Measurements from ENCODE around the gene OAF. TPM values are rescaled to one million over a fixed set of nuclear protein-coding genes. Genes with fewer than 3 reads are reported as not detected.

The OAF gene
- total and polyA plus RNA-seq, 2 donors (not counting 1 experiment from before 2014, with no cell fraction given) = 1.3 to 1.9 TPM

- Histone ChIP-seq H3K9ac (ENCODE audit: low read length) (no peak overlapping the region), H3K36me3 (replicated peaks in 1 of 2; ENCODE audit: control extremely low read depth in 1 of 2, control insufficient read depth in 1 of 2, extremely low read depth in 1 of 2, insufficient read depth in 2 of 2, low read length in 1 of 2) (no peaks in the 10 kb centered on the region), H3K79me2 (ENCODE audit: control insufficient read depth, insufficient read depth, low read length) (no peaks in the 10 kb centered on the region), H3K9me3 (ENCODE audit: control extremely low read depth in 1 of 3, control insufficient read depth in 2 of 3, insufficient read depth in 1 of 3, low read length in 2 of 3) (no peaks in the 10 kb centered on the region), H3K27ac (ENCODE audit: low read length in 2 of 2) (no peak overlapping the region), H4K20me1 (ENCODE audit: control insufficient read depth, insufficient read depth, low read length, poor library complexity, severe bottlenecking) (no peaks in the 10 kb centered on the region), H3K4me3 (ENCODE audit: control extremely low read depth in 1 of 5, extremely low read depth in 1 of 5, insufficient read depth in 1 of 5, low read depth in 2 of 5, low read length in 4 of 5) (no peak overlapping the region), H3K4me1 (ENCODE audit: control insufficient read depth in 2 of 2, insufficient read depth in 2 of 2, low read length in 2 of 2) (no peaks in the 10 kb centered on the region), H2AFZ (ENCODE audit: insufficient read depth, low read depth, low read length, poor library complexity, severe bottlenecking) (no peak overlapping the region), H3K27me3 (replicated peaks in 1 of 4; ENCODE audit: control extremely low read depth in 1 of 4, control insufficient read depth in 3 of 4, insufficient read depth in 4 of 4, low read length in 3 of 4) (peaks cover 0 to 3% (median under 1%) of the 10 kb centered on the region in 4 experiments), H3K4me2 (replicated peaks; ENCODE audit: low read depth, low read length, poor library complexity, severe bottlenecking) (no peak overlapping the region)
- Mint-ChIP-seq H3K27ac (no peak overlapping the region), H3K4me3 (no peak overlapping the region), H3K27me3 (peaks cover 45% of the 10 kb centered on the region), H3K4me1 (no peaks in the 10 kb centered on the region), H3K9me3 (ENCODE audit: insufficient read depth) (no peaks in the 10 kb centered on the region)
- TF ChIP-seq, protein P1, sequence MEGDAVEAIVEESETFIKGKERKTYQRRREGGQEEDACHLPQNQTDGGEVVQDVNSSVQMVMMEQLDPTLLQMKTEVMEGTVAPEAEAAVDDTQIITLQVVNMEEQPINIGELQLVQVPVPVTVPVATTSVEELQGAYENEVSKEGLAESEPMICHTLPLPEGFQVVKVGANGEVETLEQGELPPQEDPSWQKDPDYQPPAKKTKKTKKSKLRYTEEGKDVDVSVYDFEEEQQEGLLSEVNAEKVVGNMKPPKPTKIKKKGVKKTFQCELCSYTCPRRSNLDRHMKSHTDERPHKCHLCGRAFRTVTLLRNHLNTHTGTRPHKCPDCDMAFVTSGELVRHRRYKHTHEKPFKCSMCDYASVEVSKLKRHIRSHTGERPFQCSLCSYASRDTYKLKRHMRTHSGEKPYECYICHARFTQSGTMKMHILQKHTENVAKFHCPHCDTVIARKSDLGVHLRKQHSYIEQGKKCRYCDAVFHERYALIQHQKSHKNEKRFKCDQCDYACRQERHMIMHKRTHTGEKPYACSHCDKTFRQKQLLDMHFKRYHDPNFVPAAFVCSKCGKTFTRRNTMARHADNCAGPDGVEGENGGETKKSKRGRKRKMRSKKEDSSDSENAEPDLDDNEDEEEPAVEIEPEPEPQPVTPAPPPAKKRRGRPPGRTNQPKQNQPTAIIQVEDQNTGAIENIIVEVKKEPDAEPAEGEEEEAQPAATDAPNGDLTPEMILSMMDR (IDR thresholded peaks at IDR 0.05) = no peak
- no peak for TF ChIP-seq EZH2 (IDR thresholded peaks at IDR 0.05; ENCODE audit: borderline replicate concordance, insufficient read depth, low read depth, low read length, poor library complexity, severe bottlenecking)
- POLR2A ChIA-PET = interaction anchor here (0.6 kb wide), 1 partner anchor 597 kb away, joined by 3 read pairs; no protein-coding TSS in a partner anchor
- DNase-seq (no peak), ATAC-seq (ENCODE audit: low read depth) (no peak)
- intact Hi-C loops (cut with micrococcal nuclease) = no loop called here
- 95% methylated on average over 4 of the region's 4 CpGs for WGBS (ENCODE audit: insufficient coverage)
- CTCF ChIA-PET = no interaction called here
Observed at GRCh38 chr11:120203626-120204025, 7.2 kb upstream of the OAF start.

DNA sequence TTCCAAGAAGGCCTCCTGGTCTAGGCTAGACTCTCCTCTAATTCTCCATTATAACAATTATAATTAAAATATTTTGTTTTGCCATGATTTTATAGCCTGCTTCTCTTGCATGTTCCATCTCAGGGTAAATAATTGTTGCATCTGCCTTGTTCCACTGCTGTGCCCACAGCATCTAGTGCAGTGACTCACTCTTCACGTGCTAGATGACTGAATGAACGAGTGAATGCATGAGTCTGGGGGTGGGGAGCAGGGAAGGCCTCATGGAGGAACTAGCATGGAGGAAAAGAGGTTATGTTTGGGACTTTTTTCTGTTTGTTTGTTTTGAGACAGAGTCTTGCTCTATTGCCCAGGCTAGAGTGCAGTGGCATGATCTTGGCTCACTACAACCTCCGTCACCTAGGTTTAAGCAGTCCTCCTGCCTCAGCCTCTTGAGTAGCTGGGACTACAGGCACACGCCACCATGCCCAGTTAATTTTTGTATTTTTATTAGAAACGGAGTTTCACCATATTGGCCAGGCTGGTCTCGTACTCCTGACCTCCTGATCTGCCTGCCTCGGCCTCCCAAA lies 5.2 kb upstream of the OAF start:
- H3K4me2 ChIP-seq (replicated peaks; ENCODE audit: low read depth, low read length, poor library complexity, severe bottlenecking) = no peak overlapping the region
- no peaks in the 10 kb centered on the region for H3K79me2 ChIP-seq (ENCODE audit: control insufficient read depth, insufficient read depth, low read length)
- H3K9ac ChIP-seq (ENCODE audit: low read length) = no peak overlapping the region
- H3K9me3 Mint-ChIP-seq (ENCODE audit: insufficient read depth) = no peaks in the 10 kb centered on the region
- H3K36me3 ChIP-seq (replicated peaks in 1 of 2; ENCODE audit: control extremely low read depth in 1 of 2, control insufficient read depth in 1 of 2, extremely low read depth in 1 of 2, insufficient read depth in 2 of 2, low read length in 1 of 2) = no peaks in the 10 kb centered on the region
- DNase-seq = no peak
- H3K4me3 ChIP-seq (ENCODE audit: control extremely low read depth in 1 of 5, extremely low read depth in 1 of 5, insufficient read depth in 1 of 5, low read depth in 2 of 5, low read length in 4 of 5) = no peak overlapping the region
- peaks cover 47% of the 10 kb centered on the region for H3K27me3 Mint-ChIP-seq
- no peaks in the 10 kb centered on the region for H3K9me3 ChIP-seq (ENCODE audit: control extremely low read depth in 1 of 3, control insufficient read depth in 2 of 3, insufficient read depth in 1 of 3, low read length in 2 of 3)
- H3K4me1 Mint-ChIP-seq = peaks cover 8% of the 10 kb centered on the region
- H4K20me1 ChIP-seq (ENCODE audit: control insufficient read depth, insufficient read depth, low read length, poor library complexity, severe bottlenecking) = no peaks in the 10 kb centered on the region
- H3K27ac ChIP-seq (ENCODE audit: low read length in 2 of 2) = no peak overlapping the region
- POLR2A ChIA-PET = no interaction called here
- no peak overlapping the region for H3K27ac Mint-ChIP-seq
- H3K4me1 ChIP-seq (ENCODE audit: control insufficient read depth in 2 of 2, insufficient read depth in 2 of 2, low read length in 2 of 2) = peaks cover 7 to 9% of the 10 kb centered on the region in 2 donors
- CTCF ChIA-PET = no interaction called here
- TF ChIP-seq, protein P1 (IDR thresholded peaks at IDR 0.05) = no peak
- TF ChIP-seq EZH2 (IDR thresholded peaks at IDR 0.05; ENCODE audit: borderline replicate concordance, insufficient read depth, low read depth, low read length, poor library complexity, severe bottlenecking) = no peak
- no peak overlapping the region for H3K4me3 Mint-ChIP-seq
- no peak overlapping the region for H2AFZ ChIP-seq (ENCODE audit: insufficient read depth, low read depth, low read length, poor library complexity, severe bottlenecking)
- H3K27me3 ChIP-seq (replicated peaks in 1 of 4; ENCODE audit: control extremely low read depth in 1 of 4, control insufficient read depth in 3 of 4, insufficient read depth in 4 of 4, low read length in 3 of 4) = peaks cover 0 to 6% (median 2%) of the 10 kb centered on the region in 4 experiments
- intact Hi-C loops (cut with micrococcal nuclease) = no loop called here
- ATAC-seq (ENCODE audit: low read depth) = no peak
- WGBS (ENCODE audit: insufficient coverage) = 82% methylated on average over 7 of the region's 7 CpGs
